Neutrophil (primary cell): ENCODE results near the gene REEP6.
"Not testable (repeated sequence)": the region's sequence is repeated elsewhere in the genome, so short reads cannot be mapped to it uniquely, and the experiment has no call there.

Source experiments
- H3K27ac ChIP-seq: fragments of 200-600 bp; sonication (generic); 2 replicates; pipeline ENCODE4 v1.5.1; 2016; ENCODE audit warnings: mild to moderate bottlenecking, moderate library complexity
- H3K27me3 ChIP-seq: fragments of 200-600 bp; sonication (generic); 2 replicates; pipeline ENCODE4 v1.6.0; 2016; ENCODE audit warnings: mild to moderate bottlenecking
- H3K36me3 ChIP-seq: fragments of 200-600 bp; sonication (generic); 2 replicates; pipeline ENCODE4 v1.5.1; 2017
- H3K4me1 ChIP-seq, 2 experiments: fragments of 200-600 bp in 1 of 2; sonication (generic) in 1 of 2; 1 replicate in 1 of 2; 2 replicates in 1 of 2; pipeline versions ENCODE4 v1.5.1 to v1.6.1; 2013 to 2016; ENCODE audit warnings: low read depth in 1 of 2, low read length in 1 of 2, mild to moderate bottlenecking in 1 of 2, moderate library complexity in 1 of 2; ENCODE audit not compliant: control insufficient read depth in 1 of 2, insufficient read depth in 1 of 2
- H3K4me3 ChIP-seq, 2 experiments: fragments of 200-600 bp in 1 of 2; sonication (generic) in 1 of 2; 1 replicate in 1 of 2; 2 replicates in 1 of 2; pipeline ENCODE4 v1.5.1; 2013 to 2016; ENCODE audit warnings: low read depth in 1 of 2, low read length in 1 of 2, mild to moderate bottlenecking in 1 of 2, moderate library complexity in 1 of 2
- H3K9me3 ChIP-seq: fragments of 200-600 bp; sonication (generic); 2 replicates; pipeline ENCODE4 v1.5.1; 2016
- CTCF ChIP-seq: fragments of 200-600 bp; sonication (generic); IDR thresholded peaks from 2 replicates; pipeline ENCODE4 v1.5.1; 2016; ENCODE audit warnings: antibody characterized with exemption

REEP6 gene

GRCh38 chr19:1526979-1527649, 36.1 kb downstream of the REEP6 start:
- Histone ChIP-seq H3K4me3 (no peak overlapping the region), H3K36me3 (no peaks in the 10 kb centered on the region), H3K27ac (no peak overlapping the region), H3K27me3 (peaks cover 75% of the 10 kb centered on the region), H3K9me3 (no peaks in the 10 kb centered on the region), H3K4me1 (no peaks in the 10 kb centered on the region)
- no peak for TF ChIP-seq CTCF

GRCh38 chr19:1527650-1528309, 36.8 kb downstream of the REEP6 start:
- peaks cover 68% of the 10 kb centered on the region for H3K27me3 ChIP-seq
- TF ChIP-seq CTCF, result no peak
- no peaks in the 10 kb centered on the region for H3K9me3 ChIP-seq
- H3K36me3 ChIP-seq, result no peaks in the 10 kb centered on the region
- no peak overlapping the region for H3K27ac ChIP-seq
- no peaks in the 10 kb centered on the region for H3K4me1 ChIP-seq
- no peak overlapping the region for H3K4me3 ChIP-seq

DNA sequence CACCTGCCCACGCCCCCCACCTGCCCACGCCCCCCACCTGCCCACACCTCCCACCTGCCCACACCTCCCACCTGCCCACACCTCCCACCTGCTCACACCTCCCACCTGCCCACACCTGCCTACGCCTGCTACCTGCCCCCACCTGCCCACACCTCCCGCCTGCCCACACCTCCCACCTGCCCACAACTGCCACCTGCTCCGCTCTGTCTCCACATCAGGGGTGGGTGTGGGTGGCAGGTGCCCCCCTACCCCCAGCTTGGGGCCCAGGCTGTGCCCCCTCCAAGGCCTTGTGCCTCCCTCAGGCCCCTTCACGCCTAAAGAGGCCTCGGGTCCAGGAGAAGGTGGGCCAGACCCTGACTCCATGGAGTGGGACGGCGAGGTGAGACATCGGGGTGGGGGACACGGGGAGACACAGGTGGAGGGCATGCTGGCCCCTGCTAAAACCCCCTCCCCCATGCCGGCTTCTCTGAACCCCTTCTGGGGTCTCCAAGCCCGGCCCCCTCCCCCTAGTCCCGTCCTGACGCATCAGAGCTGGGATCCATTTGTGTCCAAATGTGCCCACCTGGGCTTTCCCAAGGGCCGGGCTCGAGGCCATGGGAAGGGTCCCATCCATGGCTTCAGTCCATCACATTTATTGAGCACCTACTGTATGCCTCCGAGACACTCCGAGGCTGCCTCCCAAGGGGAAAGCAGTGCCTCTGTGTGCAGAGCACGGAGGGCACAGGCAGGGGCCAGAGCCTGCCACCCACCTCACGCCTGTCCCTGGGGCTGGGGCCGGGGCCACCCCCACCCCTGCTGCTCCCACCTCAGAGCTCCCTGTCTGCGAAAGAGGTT, 37.8 kb downstream of the REEP6 start:
- Histone ChIP-seq H3K4me1 (no peaks in the 10 kb centered on the region), H3K9me3 (no peaks in the 10 kb centered on the region), H3K4me3 (no peak overlapping the region), H3K27me3 (peaks cover 67% of the 10 kb centered on the region), H3K27ac (no peak overlapping the region), H3K36me3 (no peaks in the 10 kb centered on the region)
- TF ChIP-seq CTCF, result no peak

GRCh38 chr19:1529430-1529816, 38.4 kb downstream of the REEP6 start:
- H3K9me3 ChIP-seq, result no peaks in the 10 kb centered on the region
- no peak overlapping the region for H3K4me3 ChIP-seq
- no peak overlapping the region for H3K27ac ChIP-seq
- no peaks in the 10 kb centered on the region for H3K36me3 ChIP-seq
- no peaks in the 10 kb centered on the region for H3K4me1 ChIP-seq
- no peak for TF ChIP-seq CTCF
- peaks cover 61% of the 10 kb centered on the region for H3K27me3 ChIP-seq

GRCh38 chr19:1530856-1531255, 39.9 kb downstream of the REEP6 start:
- not testable (repeated sequence) for H3K36me3 ChIP-seq, H3K27ac ChIP-seq, H3K9me3 ChIP-seq, H3K4me3 ChIP-seq, H3K4me1 ChIP-seq
- H3K27me3 ChIP-seq, result peaks cover 56% of the 10 kb centered on the region

- peaks cover 49% of the 10 kb centered on the region for H3K27me3 ChIP-seq
- H3K9me3 ChIP-seq, result no peaks in the 10 kb centered on the region
- no peak overlapping the region for H3K4me3 ChIP-seq
- no peaks in the 10 kb centered on the region for H3K36me3 ChIP-seq
- no peak overlapping the region for H3K27ac ChIP-seq
- H3K4me1 ChIP-seq, result no peaks in the 10 kb centered on the region
- no peak for TF ChIP-seq CTCF
These were observed 40.6 kb downstream of the REEP6 start for GRCh38 chr19:1531587-1531986.
